ENCODE measurements around the gene ADGRF3. TPM values are rescaled to one million over a fixed set of nuclear protein-coding genes. Genes with fewer than 3 reads are reported as not detected.

ADGRF3 gene, protein sequence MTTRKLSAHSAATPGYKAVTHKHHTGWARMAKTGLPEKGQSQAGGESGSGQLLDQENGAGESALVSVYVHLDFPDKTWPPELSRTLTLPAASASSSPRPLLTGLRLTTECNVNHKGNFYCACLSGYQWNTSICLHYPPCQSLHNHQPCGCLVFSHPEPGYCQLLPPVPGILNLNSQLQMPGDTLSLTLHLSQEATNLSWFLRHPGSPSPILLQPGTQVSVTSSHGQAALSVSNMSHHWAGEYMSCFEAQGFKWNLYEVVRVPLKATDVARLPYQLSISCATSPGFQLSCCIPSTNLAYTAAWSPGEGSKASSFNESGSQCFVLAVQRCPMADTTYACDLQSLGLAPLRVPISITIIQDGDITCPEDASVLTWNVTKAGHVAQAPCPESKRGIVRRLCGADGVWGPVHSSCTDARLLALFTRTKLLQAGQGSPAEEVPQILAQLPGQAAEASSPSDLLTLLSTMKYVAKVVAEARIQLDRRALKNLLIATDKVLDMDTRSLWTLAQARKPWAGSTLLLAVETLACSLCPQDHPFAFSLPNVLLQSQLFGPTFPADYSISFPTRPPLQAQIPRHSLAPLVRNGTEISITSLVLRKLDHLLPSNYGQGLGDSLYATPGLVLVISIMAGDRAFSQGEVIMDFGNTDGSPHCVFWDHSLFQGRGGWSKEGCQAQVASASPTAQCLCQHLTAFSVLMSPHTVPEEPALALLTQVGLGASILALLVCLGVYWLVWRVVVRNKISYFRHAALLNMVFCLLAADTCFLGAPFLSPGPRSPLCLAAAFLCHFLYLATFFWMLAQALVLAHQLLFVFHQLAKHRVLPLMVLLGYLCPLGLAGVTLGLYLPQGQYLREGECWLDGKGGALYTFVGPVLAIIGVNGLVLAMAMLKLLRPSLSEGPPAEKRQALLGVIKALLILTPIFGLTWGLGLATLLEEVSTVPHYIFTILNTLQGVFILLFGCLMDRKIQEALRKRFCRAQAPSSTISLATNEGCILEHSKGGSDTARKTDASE
- total RNA-seq (2014; rRNA removed; shearing (Covaris generic)) (under 0.01 TPM in 1 of 2 replicates, not detected in the other), polyA plus RNA-seq (2016; fragmentation: Nextera tagmentation; extraction: Ambion mirVana) (0.15 and 0.24 TPM in 2 replicates)

DNA sequence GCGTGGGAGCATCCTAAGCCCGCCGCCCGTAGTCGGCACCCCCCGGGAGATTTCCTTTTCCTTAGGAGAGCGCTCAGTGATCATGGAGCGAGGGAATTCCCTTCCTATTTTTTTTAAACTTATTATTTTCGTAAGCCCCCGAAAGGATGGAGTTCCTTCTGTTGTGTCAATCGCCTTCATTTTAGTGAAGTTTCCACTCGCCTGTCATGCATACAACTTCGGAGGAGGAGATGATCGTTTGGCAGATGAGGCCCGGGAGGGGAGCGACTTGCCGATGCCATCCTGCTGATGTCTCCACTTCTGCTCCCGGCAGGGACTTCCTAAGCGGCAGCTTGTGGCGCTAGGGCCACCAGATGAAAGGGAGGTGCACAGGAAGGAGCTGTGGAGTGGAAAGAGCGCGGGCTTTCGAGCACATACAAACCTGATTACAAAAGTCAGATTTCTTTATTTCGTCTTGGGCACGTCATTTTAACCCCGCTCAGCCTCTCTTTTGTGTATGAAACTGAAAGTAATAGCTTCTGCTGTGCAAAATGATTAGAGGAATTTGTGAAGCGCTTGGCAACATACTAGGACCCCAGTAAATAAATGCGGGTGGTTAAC, at the start of gene ADGRF3:
Gene ADGRF3 (minus strand): TSS at position 336 of the 600 bp plus-strand sequence. CDS start 555 bp downstream, outside the sequence.
- DNase-seq = peak; percentile 68
- TF ChIP-seq EZH2phosphoT487 (IDR thresholded peaks at IDR 0.05; ENCODE audit: insufficient read depth, low read depth) (no peak), EZH2 (IDR thresholded peaks at IDR 0.05; ENCODE audit: insufficient read depth, poor library complexity, severe bottlenecking) (no peak)
- 1% methylated on average over 28 of the region's 28 CpGs for WGBS, 2 experiments (ENCODE audit: low coverage in 1 of 2, low lambda C conversion rate in 2 of 2, missing lambda C conversion rate in 2 of 2)
- Histone ChIP-seq H2AFZ (peak within 1 kb of the TSS; percentile 92), H3K4me3 (peak within 1 kb of the TSS; percentile 92), H3K4me2 (ENCODE audit: unreplicated experiment) (peak within 1 kb of the TSS; percentile 97), H3K27ac (peak within 1 kb of the TSS; percentile 88), H4K20me1 (ENCODE audit: insufficient read depth) (peaks cover 7% of the 10 kb centered on the region; the same call in 1 of the 2 replicates), H3K4me1 (ENCODE audit: insufficient read depth) (peaks cover 18% of the 10 kb centered on the region), H3K79me2 (ENCODE audit: insufficient read depth) (peaks cover 70% of the 10 kb centered on the region), H3K9me3 (ENCODE audit: low read depth) (no peaks in the 10 kb centered on the region), H3F3A (ENCODE audit: insufficient read depth) (peaks cover 16% of the 10 kb centered on the region; the same call in 1 of the 2 replicates), H3K9ac (peak within 1 kb of the TSS; percentile 94), H3K9me2 (ENCODE audit: insufficient read depth) (no peaks in the 10 kb centered on the region), H3K36me3 (ENCODE audit: low read depth) (no peaks in the 10 kb centered on the region), H3K27me3 (replicated peaks; ENCODE audit: insufficient read depth) (no peaks in the 10 kb centered on the region)
- in situ Hi-C loops (cut with MboI) = no loop called here

DNA sequence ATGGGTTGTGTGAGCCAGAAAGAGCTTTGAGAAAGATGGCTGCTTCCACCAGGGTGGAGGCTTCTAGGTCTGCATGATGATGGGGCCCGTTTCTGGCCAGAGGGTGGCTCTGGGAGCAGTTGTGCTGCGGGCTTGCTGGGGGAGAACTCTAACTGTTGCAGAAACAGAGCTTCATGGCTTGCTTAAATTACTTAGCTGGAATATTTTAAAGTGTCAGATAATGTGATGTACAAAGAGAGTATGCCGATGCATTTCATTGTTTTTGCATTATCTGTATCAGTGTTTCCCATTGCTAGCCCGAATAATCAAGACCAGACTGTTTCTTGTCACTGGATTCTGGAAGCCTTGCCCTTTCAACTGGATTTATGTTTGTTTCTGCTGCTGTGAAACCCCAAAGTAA, 48.8 kb upstream of the ADGRF3 start:
- no peaks in the 10 kb centered on the region for H3K4me1 ChIP-seq (ENCODE audit: insufficient read depth)
- no peaks in the 10 kb centered on the region for H4K20me1 ChIP-seq (ENCODE audit: insufficient read depth)
- WGBS, 2 experiments (ENCODE audit: low coverage in 1 of 2, low lambda C conversion rate in 2 of 2, missing lambda C conversion rate in 2 of 2) = 28 to 35% methylated on average over 4 of the region's 4 CpGs
- no peaks in the 10 kb centered on the region for H3K79me2 ChIP-seq (ENCODE audit: insufficient read depth)
- H2AFZ ChIP-seq = no peak overlapping the region
- H3K27ac ChIP-seq = no peak overlapping the region
- no peak for DNase-seq
- no peak for TF ChIP-seq EZH2 (IDR thresholded peaks at IDR 0.05; ENCODE audit: insufficient read depth, poor library complexity, severe bottlenecking)
- no peak for TF ChIP-seq EZH2phosphoT487 (IDR thresholded peaks at IDR 0.05; ENCODE audit: insufficient read depth, low read depth)
- H3F3A ChIP-seq (ENCODE audit: insufficient read depth) = 0 out of 2 replicates have a peak, but pooled peaks cover 8% of the 10 kb centered on the region
- peaks cover 3% of the 10 kb centered on the region; the same call in 1 of the 2 replicates for H3K36me3 ChIP-seq (ENCODE audit: low read depth)
- no peak overlapping the region for H3K4me3 ChIP-seq
- no peaks in the 10 kb centered on the region for H3K9me2 ChIP-seq (ENCODE audit: insufficient read depth)
- no peak overlapping the region for H3K4me2 ChIP-seq (ENCODE audit: unreplicated experiment)
- H3K27me3 ChIP-seq (replicated peaks; ENCODE audit: insufficient read depth) = no peaks in the 10 kb centered on the region
- H3K9ac ChIP-seq = no peak overlapping the region
- H3K9me3 ChIP-seq (ENCODE audit: low read depth) = no peaks in the 10 kb centered on the region
- in situ Hi-C loops (cut with MboI) = no loop called here

DNA sequence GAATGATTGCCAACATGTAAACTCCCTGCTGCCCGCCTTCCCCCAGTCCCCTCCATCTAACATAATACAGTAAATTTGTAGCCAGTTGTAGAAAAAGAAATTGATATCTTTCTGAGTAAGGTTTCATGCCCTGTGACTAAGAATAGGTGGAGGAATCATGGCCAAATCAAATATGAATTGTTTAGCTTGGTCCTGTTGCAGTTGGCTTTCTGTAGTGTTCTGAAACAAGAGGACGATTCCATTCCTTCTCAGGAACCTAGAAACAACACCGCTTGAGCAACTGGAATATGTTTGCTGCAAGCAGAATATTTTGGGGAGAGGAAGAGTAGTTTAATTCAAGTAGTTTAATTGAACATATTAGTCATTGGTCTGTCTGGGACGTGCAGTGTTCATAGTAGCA, 48.1 kb upstream of the ADGRF3 start:
- DNase-seq = no peak
- Histone ChIP-seq H3F3A (ENCODE audit: insufficient read depth) (0 out of 2 replicates have a peak, but pooled peaks cover 8% of the 10 kb centered on the region), H4K20me1 (ENCODE audit: insufficient read depth) (no peaks in the 10 kb centered on the region), H3K27me3 (replicated peaks; ENCODE audit: insufficient read depth) (no peaks in the 10 kb centered on the region), H3K4me3 (no peak overlapping the region), H3K36me3 (ENCODE audit: low read depth) (peaks cover 10% of the 10 kb centered on the region), H3K9me3 (ENCODE audit: low read depth) (no peaks in the 10 kb centered on the region), H2AFZ (no peak overlapping the region), H3K9ac (no peak overlapping the region), H3K4me1 (ENCODE audit: insufficient read depth) (no peaks in the 10 kb centered on the region), H3K4me2 (ENCODE audit: unreplicated experiment) (no peak overlapping the region), H3K79me2 (ENCODE audit: insufficient read depth) (no peaks in the 10 kb centered on the region), H3K9me2 (ENCODE audit: insufficient read depth) (no peaks in the 10 kb centered on the region), H3K27ac (no peak overlapping the region)
- in situ Hi-C loops (cut with MboI) = no loop called here
- 90 to 96% methylated on average over 4 of the region's 4 CpGs for WGBS, 2 experiments (ENCODE audit: low coverage in 1 of 2, low lambda C conversion rate in 2 of 2, missing lambda C conversion rate in 2 of 2)
- TF ChIP-seq EZH2phosphoT487 (IDR thresholded peaks at IDR 0.05; ENCODE audit: insufficient read depth, low read depth) = no peak

DNA sequence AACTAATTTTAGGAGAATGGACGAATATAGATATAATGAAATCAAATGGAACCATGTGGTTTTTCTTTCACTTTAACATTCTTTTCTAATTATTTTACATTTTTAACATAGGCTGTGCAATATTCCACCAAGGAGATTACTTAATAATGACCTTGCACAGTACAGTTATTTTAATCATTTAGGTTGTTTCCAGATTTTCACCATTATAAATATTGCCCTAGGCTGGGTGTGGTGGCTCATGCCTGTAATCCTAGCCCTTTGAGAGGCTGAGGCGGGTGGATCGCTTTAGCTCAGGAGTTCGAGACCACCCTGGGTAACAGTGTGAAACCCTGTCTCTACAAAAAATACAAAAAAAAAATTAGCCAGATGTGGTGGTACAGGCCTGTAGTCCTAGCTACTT, 40.6 kb upstream of the ADGRF3 start:
- Histone ChIP-seq H3K79me2 (ENCODE audit: insufficient read depth) (no peaks in the 10 kb centered on the region), H3K9me3 (ENCODE audit: low read depth) (no peaks in the 10 kb centered on the region), H3K9me2 (ENCODE audit: insufficient read depth) (no peaks in the 10 kb centered on the region), H2AFZ (no peak overlapping the region), H3K4me3 (no peak overlapping the region), H4K20me1 (ENCODE audit: insufficient read depth) (no peaks in the 10 kb centered on the region), H3F3A (ENCODE audit: insufficient read depth) (no peaks in the 10 kb centered on the region), H3K27me3 (replicated peaks; ENCODE audit: insufficient read depth) (no peaks in the 10 kb centered on the region), H3K9ac (no peak overlapping the region), H3K27ac (no peak overlapping the region), H3K4me2 (ENCODE audit: unreplicated experiment) (no peak overlapping the region), H3K4me1 (ENCODE audit: insufficient read depth) (no peaks in the 10 kb centered on the region), H3K36me3 (ENCODE audit: low read depth) (peaks cover 41% of the 10 kb centered on the region)
- no peak for TF ChIP-seq EZH2 (IDR thresholded peaks at IDR 0.05; ENCODE audit: insufficient read depth, poor library complexity, severe bottlenecking)
- no peak for TF ChIP-seq EZH2phosphoT487 (IDR thresholded peaks at IDR 0.05; ENCODE audit: insufficient read depth, low read depth)
- in situ Hi-C loops (cut with MboI) = no loop called here
- 86 to 87% methylated on average over 4 of the region's 4 CpGs for WGBS, 2 experiments (ENCODE audit: low coverage in 1 of 2, low lambda C conversion rate in 2 of 2, missing lambda C conversion rate in 2 of 2)
- DNase-seq = no peak

Data from GM23248 (cell line).